Activated naive CD8-positive, alpha-beta T cell (primary cell): ENCODE measurements around the gene MSANTD4.

Experiments
- H3K27ac Mint-ChIP-seq: one replicate; pipeline ENCODE4 v1.8.0; 2021; ENCODE audit warnings: mixed read lengths
- H3K27me3 Mint-ChIP-seq: one replicate; pipeline ENCODE4 v1.8.0; 2021; ENCODE audit warnings: mixed read lengths
- H3K36me3 Mint-ChIP-seq: one replicate; pipeline ENCODE4 v1.8.0; 2021; ENCODE audit warnings: mixed read lengths
- H3K4me1 Mint-ChIP-seq: one replicate; pipeline ENCODE4 v1.8.0; 2021; ENCODE audit warnings: low read depth, mixed read lengths
- H3K4me3 Mint-ChIP-seq: one replicate; pipeline ENCODE4 v1.8.0; 2021; ENCODE audit warnings: mild to moderate bottlenecking, mixed read lengths
- H3K9me3 Mint-ChIP-seq: one replicate; pipeline ENCODE4 v1.8.0; 2021; ENCODE audit warnings: low read depth, mixed read lengths

MSANTD4 gene

GRCh38 chr11:105979997-105980703 is 41.9 kb downstream of the MSANTD4 start:
- no peaks in the 10 kb centered on the region for H3K36me3 Mint-ChIP-seq
- H3K4me3 Mint-ChIP-seq = no peak overlapping the region
- no peaks in the 10 kb centered on the region for H3K27me3 Mint-ChIP-seq
- no peak overlapping the region for H3K27ac Mint-ChIP-seq
- H3K9me3 Mint-ChIP-seq = no peaks in the 10 kb centered on the region
- no peaks in the 10 kb centered on the region for H3K4me1 Mint-ChIP-seq

GRCh38 chr11:105975128-105975527 is 46.9 kb downstream of the MSANTD4 start:
- no peak overlapping the region for H3K4me3 Mint-ChIP-seq
- H3K9me3 Mint-ChIP-seq = no peaks in the 10 kb centered on the region
- no peaks in the 10 kb centered on the region for H3K36me3 Mint-ChIP-seq
- no peaks in the 10 kb centered on the region for H3K27me3 Mint-ChIP-seq
- no peaks in the 10 kb centered on the region for H3K4me1 Mint-ChIP-seq
- H3K27ac Mint-ChIP-seq = no peak overlapping the region

- Mint-ChIP-seq H3K9me3 (no peaks in the 10 kb centered on the region), H3K4me3 (no peak overlapping the region), H3K36me3 (no peaks in the 10 kb centered on the region), H3K4me1 (no peaks in the 10 kb centered on the region), H3K27ac (no peak overlapping the region), H3K27me3 (no peaks in the 10 kb centered on the region)
Measured at GRCh38 chr11:105969756-105970155, 52.3 kb downstream of the MSANTD4 start.

- H3K27me3 Mint-ChIP-seq = no peaks in the 10 kb centered on the region
- no peaks in the 10 kb centered on the region for H3K36me3 Mint-ChIP-seq
- no peak overlapping the region for H3K4me3 Mint-ChIP-seq
- no peak overlapping the region for H3K27ac Mint-ChIP-seq
- no peaks in the 10 kb centered on the region for H3K4me1 Mint-ChIP-seq
- no peaks in the 10 kb centered on the region for H3K9me3 Mint-ChIP-seq
Measured at GRCh38 chr11:105968021-105968697, 53.9 kb downstream of the MSANTD4 start.

- H3K4me1 Mint-ChIP-seq = no peaks in the 10 kb centered on the region
- no peaks in the 10 kb centered on the region for H3K36me3 Mint-ChIP-seq
- no peak overlapping the region for H3K4me3 Mint-ChIP-seq
- H3K27ac Mint-ChIP-seq = no peak overlapping the region
- peaks cover 7% of the 10 kb centered on the region for H3K9me3 Mint-ChIP-seq
- H3K27me3 Mint-ChIP-seq = peaks cover 3% of the 10 kb centered on the region
Measured at GRCh38 chr11:105960252-105961245, 61.5 kb downstream of the MSANTD4 start.
